OCI-LY7 (cell line): ENCODE measurements around the gene LRTM1.

Experiments used
- EZH2phosphoT487 ChIP-seq: fragments of 200-600 bp; sonication (generic); IDR thresholded peaks from 2 replicates; pipeline ENCODE4 v1.6.1; 2018; ENCODE audit warnings: low read depth, borderline replicate concordance, mild to moderate bottlenecking, mixed run types, antibody characterized with exemption, low read length, moderate library complexity, mixed read lengths
- TF ChIP-seq, protein P1 (sequence below): fragments of 200-600 bp; sonication (generic); conservative IDR thresholded peaks from 2 replicates; pipeline ENCODE4 v1.5.1; 2014; ENCODE audit warnings: mild to moderate bottlenecking, antibody characterized with exemption, low read length, moderate library complexity, mixed read lengths

DNA sequence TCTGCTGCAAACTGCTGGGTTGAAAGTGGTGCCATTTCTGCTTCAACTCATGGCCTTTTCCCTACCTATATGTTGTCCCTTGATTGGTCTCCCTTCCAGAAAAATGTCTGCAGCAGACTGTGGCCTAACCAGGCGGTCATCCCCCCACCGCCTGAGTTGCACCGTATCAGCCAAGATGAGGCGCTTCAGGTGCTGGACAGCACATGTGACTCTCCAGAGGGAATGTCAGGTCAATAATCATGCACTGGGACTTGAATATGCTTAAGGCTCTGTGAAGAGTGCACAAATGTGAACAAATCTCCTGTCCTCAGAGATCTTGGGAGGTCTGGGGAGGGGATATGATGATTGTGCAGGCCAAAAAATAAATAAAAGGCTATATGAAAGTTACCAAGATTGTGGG, 32.2 kb downstream of the LRTM1 start:
- TF ChIP-seq, protein P1, sequence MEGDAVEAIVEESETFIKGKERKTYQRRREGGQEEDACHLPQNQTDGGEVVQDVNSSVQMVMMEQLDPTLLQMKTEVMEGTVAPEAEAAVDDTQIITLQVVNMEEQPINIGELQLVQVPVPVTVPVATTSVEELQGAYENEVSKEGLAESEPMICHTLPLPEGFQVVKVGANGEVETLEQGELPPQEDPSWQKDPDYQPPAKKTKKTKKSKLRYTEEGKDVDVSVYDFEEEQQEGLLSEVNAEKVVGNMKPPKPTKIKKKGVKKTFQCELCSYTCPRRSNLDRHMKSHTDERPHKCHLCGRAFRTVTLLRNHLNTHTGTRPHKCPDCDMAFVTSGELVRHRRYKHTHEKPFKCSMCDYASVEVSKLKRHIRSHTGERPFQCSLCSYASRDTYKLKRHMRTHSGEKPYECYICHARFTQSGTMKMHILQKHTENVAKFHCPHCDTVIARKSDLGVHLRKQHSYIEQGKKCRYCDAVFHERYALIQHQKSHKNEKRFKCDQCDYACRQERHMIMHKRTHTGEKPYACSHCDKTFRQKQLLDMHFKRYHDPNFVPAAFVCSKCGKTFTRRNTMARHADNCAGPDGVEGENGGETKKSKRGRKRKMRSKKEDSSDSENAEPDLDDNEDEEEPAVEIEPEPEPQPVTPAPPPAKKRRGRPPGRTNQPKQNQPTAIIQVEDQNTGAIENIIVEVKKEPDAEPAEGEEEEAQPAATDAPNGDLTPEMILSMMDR, result no peak
- TF ChIP-seq EZH2phosphoT487, result no peak
